HCT116 (cell line): Measurements from ENCODE around the gene NAA25. TPM values are rescaled to one million over a fixed set of nuclear protein-coding genes. Genes with fewer than 3 reads are reported as not detected.
"Not testable (repeated sequence)": the region's sequence is repeated elsewhere in the genome, so short reads cannot be mapped to it uniquely, and the experiment has no call there.

Source experiments
- ATAC-seq: fragments of 200-7000 bp; cut with Tn5 transposase; 2 replicates; pipeline ENCODE4 v1.9.1; 2020; ENCODE audit warnings: mild to moderate bottlenecking, moderate library complexity
- BruUV-seq: library from RNA; stranded (reverse); fragments of 400-500 nt; replicated peaks from 2 replicates; lab custom pipeline; 2021; lab: Mats Ljungman, UMichigan
- CTCF ChIA-PET: fragments of 300-600 bp; sonication (Branson Sonifier 250); formaldehyde crosslinking; loops from one replicate; lab custom pipeline; 2021; ENCODE audit warnings: antibody characterized with exemption; lab: Charles Lee
- POLR2A ChIA-PET: fragments of 300-600, 350-600 bp; sonication (Branson Sonifier 250); formaldehyde crosslinking; loops from one replicate; lab custom pipeline; 2021; ENCODE audit warnings: antibody characterized with exemption; lab: Charles Lee
- RAD21 ChIA-PET, 2 experiments: fragments of 300-600 bp; sonication (Branson Sonifier 250); formaldehyde crosslinking; loops; one replicate each; lab custom pipeline; 2023; ENCODE audit warnings: low total read pairs in 2 of 2; ENCODE audit not compliant: uncharacterized antibody in 2 of 2, unreplicated experiment in 2 of 2, low non-redundant PET in 1 of 2; lab: Charles Lee
- DNase-seq: peaks from one replicate; pipeline ENCODE4 v3.0.0-alpha.2; 2010; ENCODE audit warnings: low read depth, low spot score
- H2AFZ ChIP-seq: fragments of 200-600 bp; shearing (Covaris generic), sonication (generic); 2 replicates; pipeline ENCODE4 v1.6.1; 2017; ENCODE audit warnings: low read depth, mixed run types, mixed read lengths, antibody characterized with exemption, low read length; ENCODE audit not compliant: poor library complexity, severe bottlenecking
- H3K27ac ChIP-seq: 2 replicates; pipeline ENCODE4 v1.5.1; 2012; ENCODE audit warnings: low read depth, low read length
- H3K27me3 ChIP-seq: fragments of 200-600 bp; sonication (generic); 2 replicates; pipeline ENCODE4 v1.6.1; 2016; ENCODE audit warnings: mixed run types, low read length, mixed read lengths; ENCODE audit not compliant: insufficient read depth
- H3K36me3 ChIP-seq, 2 experiments: fragments of 200-500 bp in 1 of 2; fragments of 200-600 bp in 1 of 2; sonication (Bioruptor generic) in 1 of 2; sonication (generic) in 1 of 2; 2 replicates each; pipeline versions ENCODE4 v1.5.1 to v1.6.1; 2014 to 2016; ENCODE audit warnings: low read length in 2 of 2, inconsistent platforms in 1 of 2, mixed read lengths in 1 of 2, mixed run types in 1 of 2; ENCODE audit not compliant: insufficient read depth in 2 of 2, control insufficient read depth in 1 of 2
- H3K4me1 ChIP-seq, 2 experiments: fragments of 200-600 bp in 1 of 2; sonication (generic) in 1 of 2; 2 replicates each; pipeline versions ENCODE4 v1.5.1 to v1.6.1; 2012 to 2017; ENCODE audit warnings: low read length in 2 of 2, inconsistent platforms in 1 of 2, mild to moderate bottlenecking in 1 of 2, mixed read lengths in 1 of 2, mixed run types in 1 of 2, moderate library complexity in 1 of 2; ENCODE audit not compliant: insufficient read depth in 2 of 2, control insufficient read depth in 1 of 2
- H3K4me2 ChIP-seq: fragments of 200-600 bp; sonication (generic); 2 replicates; pipeline ENCODE4 v1.6.1; 2017; ENCODE audit warnings: mixed run types, low read length, mixed read lengths
- H3K4me3 ChIP-seq, 2 experiments: fragments of 200-600 bp in 1 of 2; sonication (generic) in 1 of 2; replicated peaks in 1 of 2; 2 replicates each; pipeline ENCODE4 v1.5.1; 2011 to 2016; ENCODE audit warnings: low read length in 2 of 2, control low read depth in 1 of 2, low read depth in 1 of 2, mild to moderate bottlenecking in 1 of 2, mixed read lengths in 1 of 2, mixed run types in 1 of 2
- H3K79me2 ChIP-seq: fragments of 200-600 bp; sonication (generic); 2 replicates; pipeline ENCODE4 v1.6.1; 2017; ENCODE audit warnings: mild to moderate bottlenecking, mixed run types, low read length, moderate library complexity, mixed read lengths; ENCODE audit not compliant: insufficient read depth
- H3K9ac ChIP-seq: fragments of 200-600 bp; sonication (generic); 2 replicates; pipeline ENCODE4 v1.6.1; 2016; ENCODE audit warnings: low read length, mixed read lengths
- H3K9me2 ChIP-seq: fragments of 200-600 bp; sonication (generic), shearing (Covaris generic); 2 replicates; pipeline ENCODE4 v1.6.1; 2017; ENCODE audit warnings: mixed run types, mild to moderate bottlenecking, moderate library complexity; ENCODE audit not compliant: insufficient read depth
- H3K9me3 ChIP-seq, 2 experiments: fragments of 200-500 bp in 1 of 2; fragments of 200-600 bp in 1 of 2; sonication (Bioruptor generic) in 1 of 2; sonication (generic) in 1 of 2; 2 replicates each; pipeline ENCODE4 v1.6.1; 2014 to 2017; ENCODE audit warnings: low read length in 2 of 2, mixed read lengths in 2 of 2, inconsistent platforms in 1 of 2, low read depth in 1 of 2, mild to moderate bottlenecking in 1 of 2, mixed run types in 1 of 2, moderate library complexity in 1 of 2; ENCODE audit not compliant: control insufficient read depth in 1 of 2, insufficient read depth in 1 of 2
- H4K20me1 ChIP-seq: fragments of 200-600 bp; sonication (generic), shearing (Covaris generic); 2 replicates; pipeline ENCODE4 v1.6.1; 2017; ENCODE audit warnings: mixed run types, mild to moderate bottlenecking, moderate library complexity; ENCODE audit not compliant: insufficient read depth
- CTCF ChIP-seq, 3 experiments: fragments of 200-600 bp in 1 of 3; sonication (generic) in 1 of 3; IDR thresholded peaks in 2 of 3; conservative IDR thresholded peaks in 1 of 3; 2 replicates each; pipeline ENCODE4 v1.5.1; 2012 to 2017; ENCODE audit warnings: low read depth in 2 of 3, low read length in 2 of 3, antibody characterized with exemption in 1 of 3, borderline replicate concordance in 1 of 3, control low read depth in 1 of 3, mild to moderate bottlenecking in 1 of 3, mixed read lengths in 1 of 3, mixed run types in 1 of 3, moderate library complexity in 1 of 3; ENCODE audit not compliant: insufficient read depth in 1 of 3
- EZH2phosphoT487 ChIP-seq: fragments of 200-600 bp; IDR thresholded peaks from 2 replicates; pipeline ENCODE4 v1.6.1; 2018; ENCODE audit warnings: antibody characterized with exemption, borderline replicate concordance
- POLR2A ChIP-seq: IDR thresholded peaks from 2 replicates; pipeline ENCODE4 v1.7.0; 2011; ENCODE audit warnings: borderline replicate concordance; ENCODE audit not compliant: insufficient read depth, insufficient read length; ENCODE audit errors: extremely low read depth
- intact Hi-C: fragments of 100-400 bp; cut with micrococcal nuclease; formaldehyde crosslinking; loops from 2 replicates; pipeline ENCODE4 v1.10.0; 2022
- total RNA-seq: library from RNA; stranded (reverse); gene quantifications from one replicate; pipeline ENCODE4 v1.2.1, GENCODE V29; 2021; ENCODE audit not compliant: unreplicated experiment
- TF ChIP-seq, protein P1 (sequence below): IDR thresholded peaks from 2 replicates; pipeline ENCODE4 v1.6.1; 2011; ENCODE audit warnings: mild to moderate bottlenecking, low read length, moderate library complexity; ENCODE audit not compliant: insufficient replicate concordance; ENCODE audit errors: extremely low read depth

The NAA25 gene
- total RNA-seq, 1 experiment from 2014 or later, result 56.6 TPM

GRCh38 chr12:112100500-112100899 lies 8.1 kb downstream of the NAA25 start:
- POLR2A ChIA-PET, result interaction anchor here (0.5 kb wide), 1 partner anchor 38 kb away, joined by 3 read pairs; no protein-coding TSS in a partner anchor
- H3K27ac ChIP-seq, CTCF ChIA-PET, H2AFZ ChIP-seq, DNase-seq, H3K4me2 ChIP-seq, H3K4me3 ChIP-seq, H3K9ac ChIP-seq, BruUV-seq, ATAC-seq, H3K9me2 ChIP-seq, H3K27me3 ChIP-seq, H3K9me3 ChIP-seq, RAD21 ChIA-PET: not testable (repeated sequence)
- Histone ChIP-seq H3K36me3 (peaks cover 13 to 37% of the 10 kb centered on the region in 2 experiments; a peak in 3 of 4 replicates), H4K20me1 (peaks cover 25% of the 10 kb centered on the region), H3K4me1 (peaks cover 27 to 67% of the 10 kb centered on the region in 2 experiments), H3K79me2 (peaks cover 98% of the 10 kb centered on the region)
- intact Hi-C loops, result loop anchor here (10.0 kb wide), 1 partner anchor 284 kb away; the partner anchor contains the start of gene HECTD4

GRCh38 chr12:112097641-112098040 lies 10.9 kb downstream of the NAA25 start:
- DNase-seq (no peak), ATAC-seq (0 out of 2 replicates have a peak, but pooled peaks have one; percentile 35)
- H3K27me3 ChIP-seq, result no peaks in the 10 kb centered on the region
- peaks cover 18% of the 10 kb centered on the region; the same call in 1 of the 2 replicates for H4K20me1 ChIP-seq
- no TSS peak for BruUV-seq
- H3K9me3 ChIP-seq, result no peaks in the 10 kb centered on the region
- intact Hi-C loops, result no loop called here
- H3K9ac ChIP-seq, result peak overlapping the region; percentile 37
- ChIA-PET RAD21 (no interaction called here), CTCF (interaction anchor here (0.7 to 0.8 kb wide), 2 partner anchors 11 to 1876 kb away, joined by 3 to 4 read pairs; no protein-coding TSS in a partner anchor), POLR2A (interaction anchor here (0.7 to 2.7 kb wide), 4 partner anchors 8 to 19 kb away, joined by 3 to 10 read pairs (median 4); no protein-coding TSS in a partner anchor)
- H3K9me2 ChIP-seq, result no peaks in the 10 kb centered on the region
- H3K4me3 ChIP-seq, result no peak overlapping the region
- peaks cover 98% of the 10 kb centered on the region for H3K79me2 ChIP-seq
- no peak overlapping the region for H2AFZ ChIP-seq
- peaks cover 13 to 36% of the 10 kb centered on the region in 2 experiments; a peak in 3 of 4 replicates for H3K36me3 ChIP-seq
- H3K4me1 ChIP-seq, result peaks cover 21 to 53% of the 10 kb centered on the region in 2 experiments
- TF ChIP-seq POLR2A (no peak), EZH2phosphoT487 (no peak), CTCF (IDR thresholded peaks at IDR 0.05 in 2 of 3, conservative IDR thresholded peaks at IDR 0.05 in 1 of 3; ENCODE audit: borderline replicate concordance in 1 of 3, insufficient read depth in 1 of 3, low read depth in 2 of 3, low read length in 2 of 3) (no peak)
- TF ChIP-seq, protein P1, sequence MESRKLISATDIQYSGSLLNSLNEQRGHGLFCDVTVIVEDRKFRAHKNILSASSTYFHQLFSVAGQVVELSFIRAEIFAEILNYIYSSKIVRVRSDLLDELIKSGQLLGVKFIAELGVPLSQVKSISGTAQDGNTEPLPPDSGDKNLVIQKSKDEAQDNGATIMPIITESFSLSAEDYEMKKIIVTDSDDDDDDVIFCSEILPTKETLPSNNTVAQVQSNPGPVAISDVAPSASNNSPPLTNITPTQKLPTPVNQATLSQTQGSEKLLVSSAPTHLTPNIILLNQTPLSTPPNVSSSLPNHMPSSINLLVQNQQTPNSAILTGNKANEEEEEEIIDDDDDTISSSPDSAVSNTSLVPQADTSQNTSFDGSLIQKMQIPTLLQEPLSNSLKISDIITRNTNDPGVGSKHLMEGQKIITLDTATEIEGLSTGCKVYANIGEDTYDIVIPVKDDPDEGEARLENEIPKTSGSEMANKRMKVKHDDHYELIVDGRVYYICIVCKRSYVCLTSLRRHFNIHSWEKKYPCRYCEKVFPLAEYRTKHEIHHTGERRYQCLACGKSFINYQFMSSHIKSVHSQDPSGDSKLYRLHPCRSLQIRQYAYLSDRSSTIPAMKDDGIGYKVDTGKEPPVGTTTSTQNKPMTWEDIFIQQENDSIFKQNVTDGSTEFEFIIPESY, result no peak
- peak overlapping the region; percentile 63 for H3K4me2 ChIP-seq
- peak overlapping the region; percentile 62 for H3K27ac ChIP-seq
